AG10803 (cell line): ENCODE data around the gene OR2AP1.
"Not testable (repeated sequence)": the region's sequence is repeated elsewhere in the genome, so short reads cannot be mapped to it uniquely, and the experiment has no call there.

Experiments
- DNase-seq: peaks from one replicate; pipeline ENCODE4 v3.0.0; 2010; ENCODE audit warnings: low read depth
- H3K4me3 ChIP-seq: 2 replicates; pipeline ENCODE4 v1.5.1; 2011; ENCODE audit warnings: mild to moderate bottlenecking, low read length, control low read depth
- TF ChIP-seq, protein P1 (sequence below): conservative IDR thresholded peaks from 2 replicates; pipeline ENCODE4 v1.5.1; 2011; ENCODE audit warnings: mild to moderate bottlenecking, low read length, control low read depth, inconsistent platforms

The OR2AP1 gene

DNA sequence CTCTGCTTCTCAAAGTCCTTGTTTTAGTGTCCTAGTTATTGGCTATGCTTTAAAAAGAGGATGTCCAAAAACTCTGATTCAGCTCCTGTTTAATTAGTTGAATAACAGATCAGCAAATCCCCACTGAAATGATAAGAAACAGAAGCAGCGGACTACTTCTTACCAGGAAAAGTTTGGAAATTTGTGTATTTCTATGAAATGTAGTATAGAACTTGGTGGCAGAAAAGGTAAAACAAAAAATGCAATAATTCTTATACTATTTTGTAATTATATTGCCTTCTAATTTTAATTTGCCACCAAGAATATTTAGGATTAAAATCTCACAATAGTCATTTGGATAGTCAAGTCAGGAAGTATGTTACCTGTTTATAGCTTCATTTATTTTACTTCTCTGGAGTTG is at the start of gene OR2AP1:
Gene OR2AP1, plus strand, starts transcription at position 301 of the 400 bp plus-strand sequence. CDS start 1,947 bp downstream, outside the sequence.
- no peak for DNase-seq
- TF ChIP-seq, protein P1, sequence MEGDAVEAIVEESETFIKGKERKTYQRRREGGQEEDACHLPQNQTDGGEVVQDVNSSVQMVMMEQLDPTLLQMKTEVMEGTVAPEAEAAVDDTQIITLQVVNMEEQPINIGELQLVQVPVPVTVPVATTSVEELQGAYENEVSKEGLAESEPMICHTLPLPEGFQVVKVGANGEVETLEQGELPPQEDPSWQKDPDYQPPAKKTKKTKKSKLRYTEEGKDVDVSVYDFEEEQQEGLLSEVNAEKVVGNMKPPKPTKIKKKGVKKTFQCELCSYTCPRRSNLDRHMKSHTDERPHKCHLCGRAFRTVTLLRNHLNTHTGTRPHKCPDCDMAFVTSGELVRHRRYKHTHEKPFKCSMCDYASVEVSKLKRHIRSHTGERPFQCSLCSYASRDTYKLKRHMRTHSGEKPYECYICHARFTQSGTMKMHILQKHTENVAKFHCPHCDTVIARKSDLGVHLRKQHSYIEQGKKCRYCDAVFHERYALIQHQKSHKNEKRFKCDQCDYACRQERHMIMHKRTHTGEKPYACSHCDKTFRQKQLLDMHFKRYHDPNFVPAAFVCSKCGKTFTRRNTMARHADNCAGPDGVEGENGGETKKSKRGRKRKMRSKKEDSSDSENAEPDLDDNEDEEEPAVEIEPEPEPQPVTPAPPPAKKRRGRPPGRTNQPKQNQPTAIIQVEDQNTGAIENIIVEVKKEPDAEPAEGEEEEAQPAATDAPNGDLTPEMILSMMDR = no peak

DNA sequence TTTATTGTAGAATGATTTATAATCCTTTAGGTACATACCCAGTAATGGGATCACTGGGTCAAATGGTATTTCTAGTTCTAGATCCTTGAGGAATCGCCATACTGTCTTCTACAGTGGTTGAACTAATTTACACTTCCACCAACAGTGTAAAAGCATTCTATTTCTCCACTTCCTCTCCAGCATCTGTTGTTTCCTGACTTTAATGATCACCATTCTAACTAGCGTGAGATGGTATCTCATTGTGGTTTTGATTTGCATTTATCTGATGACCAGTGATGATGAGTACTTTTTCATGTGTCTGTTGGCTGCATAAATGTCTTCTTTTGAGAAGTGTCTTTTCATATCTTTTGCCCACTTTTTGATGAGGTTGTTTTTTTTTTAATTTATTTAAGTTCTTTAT is 24.0 kb upstream of the OR2AP1 start:
- not testable (repeated sequence) for DNase-seq, H3K4me3 ChIP-seq

More for the DNA sequence above, at the start of gene OR2AP1:
- no peak within 1 kb of the TSS for H3K4me3 ChIP-seq

DNA sequence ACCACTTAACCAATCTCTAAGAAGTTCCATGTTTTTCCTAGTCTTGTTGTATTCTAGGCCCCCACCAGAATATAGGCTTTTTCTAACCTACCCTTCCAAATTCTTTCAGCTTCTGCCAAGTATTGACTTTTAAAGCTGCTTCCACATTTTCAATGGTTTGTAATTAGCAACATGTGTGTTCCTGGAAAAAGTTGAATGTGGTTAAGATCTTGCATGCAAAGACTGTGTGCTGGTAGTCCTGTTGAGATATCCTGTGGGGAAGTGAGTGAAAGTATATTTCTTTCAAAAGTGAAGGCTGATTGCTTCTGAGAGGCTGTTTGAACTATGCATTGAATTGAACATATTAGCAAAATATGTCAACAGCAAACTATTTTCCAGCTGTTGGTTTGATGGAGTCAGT is 23.5 kb upstream of the OR2AP1 start:
- no peak overlapping the region for H3K4me3 ChIP-seq
- TF ChIP-seq, protein P1 = no peak
- DNase-seq = no peak

DNA sequence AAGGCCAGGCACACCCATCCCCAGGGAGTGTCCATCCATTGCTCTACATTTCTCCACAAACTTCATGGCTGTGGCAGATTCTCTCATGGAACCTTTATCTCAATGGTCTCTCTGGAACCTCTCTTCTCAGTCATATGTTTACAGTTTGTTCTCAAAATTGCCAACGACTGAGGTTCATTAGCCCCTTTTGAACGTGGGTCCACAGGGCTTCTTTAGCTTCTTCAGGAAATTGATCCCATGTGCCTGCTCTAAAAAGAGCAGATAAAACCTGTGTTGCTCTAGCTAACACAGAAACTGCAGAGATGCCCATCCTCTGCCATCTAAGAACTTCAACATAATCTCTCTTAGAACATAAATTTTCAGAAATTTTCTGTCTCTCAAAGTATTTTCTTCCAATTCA is 23.0 kb upstream of the OR2AP1 start, which contains the start of gene OR6C4:
Gene OR6C4, plus strand, starts transcription at position 301 of the 400 bp plus-strand sequence. CDS start 1,625 bp downstream, outside the sequence.
- TF ChIP-seq, protein P1 = no peak
- no peak within 1 kb of the TSS for H3K4me3 ChIP-seq
- DNase-seq = no peak

DNA sequence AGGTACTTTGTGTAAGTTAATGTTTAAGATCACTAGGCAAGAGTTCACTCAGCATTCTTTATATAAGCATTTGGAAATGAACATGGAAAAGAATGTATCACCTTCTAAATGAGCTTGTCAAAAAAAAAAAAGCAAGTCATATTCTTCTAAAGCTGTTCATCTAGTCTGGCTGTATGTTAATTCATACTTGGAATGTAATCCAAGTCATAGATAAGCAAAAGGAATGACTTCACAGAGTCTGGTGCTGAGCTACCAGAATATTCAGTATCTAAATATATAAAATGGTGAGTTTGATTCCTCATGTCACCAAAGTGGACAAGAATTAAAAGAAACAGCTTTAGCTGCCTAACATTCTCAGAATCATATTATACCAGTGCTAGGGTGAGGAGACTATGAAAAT is 18.0 kb upstream of the OR2AP1 start:
- H3K4me3 ChIP-seq = no peak overlapping the region
- TF ChIP-seq, protein P1 = no peak
- DNase-seq = no peak

DNA sequence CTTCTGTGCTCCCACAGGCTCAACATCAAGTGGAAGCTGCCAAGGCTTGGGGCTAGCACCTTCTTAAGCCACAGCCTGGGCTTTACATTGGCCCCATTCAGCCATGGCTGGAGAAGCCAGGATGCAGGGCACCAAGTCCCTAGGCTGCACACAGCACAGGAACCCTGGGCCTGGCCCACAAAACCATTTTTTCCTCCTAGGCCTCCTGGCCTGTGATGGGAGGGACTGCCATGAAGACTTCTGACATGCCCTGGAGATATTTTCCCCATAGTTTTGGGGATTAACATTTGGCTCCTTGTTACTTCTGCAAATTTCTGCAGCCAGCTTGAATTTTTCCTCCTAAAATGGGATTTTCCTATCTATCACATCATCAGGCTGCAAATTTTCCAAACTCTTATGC is 2.2 kb upstream of the OR2AP1 start:
- DNase-seq, H3K4me3 ChIP-seq: not testable (repeated sequence)

DNA sequence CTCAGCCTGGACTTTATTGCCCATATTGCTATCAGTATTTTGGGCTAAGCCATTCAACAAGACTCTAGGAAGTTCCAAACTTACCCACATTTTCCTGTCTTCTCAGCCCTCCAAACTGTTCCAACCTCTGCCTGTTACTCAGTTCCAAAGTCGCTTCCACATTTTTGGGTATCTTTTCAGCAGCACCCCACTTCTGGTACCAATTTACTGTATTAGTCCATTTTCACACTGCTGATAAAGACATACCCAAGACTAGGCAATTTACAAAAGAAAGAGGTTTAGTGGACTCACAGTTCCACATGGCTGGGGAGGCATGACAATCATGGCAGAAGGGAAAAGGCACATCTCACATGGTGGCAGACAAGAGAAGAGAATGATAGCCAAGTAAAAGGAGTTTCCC is 1.6 kb upstream of the OR2AP1 start:
- not testable (repeated sequence) for DNase-seq, H3K4me3 ChIP-seq

DNA sequence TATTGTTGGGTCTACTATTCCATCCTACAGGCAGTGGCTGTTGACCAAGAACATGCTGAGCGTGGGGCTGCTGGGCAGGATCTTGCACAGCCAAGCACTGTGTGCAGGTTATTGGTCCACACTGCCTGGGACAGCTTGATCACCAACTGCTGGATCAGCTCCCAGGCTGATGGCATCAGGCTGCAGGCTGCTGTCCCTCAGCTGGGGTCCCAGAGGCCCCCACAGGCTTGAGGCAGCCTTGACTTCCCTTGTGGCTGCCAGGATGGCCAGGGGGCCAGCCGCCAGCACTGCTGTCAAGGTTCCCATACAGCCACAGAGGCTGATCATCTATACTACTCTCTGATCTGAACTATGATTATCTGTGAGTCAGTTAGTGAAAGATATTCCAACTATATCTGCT is 9.8 kb downstream of the OR2AP1 start:
- H3K4me3 ChIP-seq = no peak overlapping the region
- no peak for DNase-seq
- TF ChIP-seq, protein P1 = no peak

DNA sequence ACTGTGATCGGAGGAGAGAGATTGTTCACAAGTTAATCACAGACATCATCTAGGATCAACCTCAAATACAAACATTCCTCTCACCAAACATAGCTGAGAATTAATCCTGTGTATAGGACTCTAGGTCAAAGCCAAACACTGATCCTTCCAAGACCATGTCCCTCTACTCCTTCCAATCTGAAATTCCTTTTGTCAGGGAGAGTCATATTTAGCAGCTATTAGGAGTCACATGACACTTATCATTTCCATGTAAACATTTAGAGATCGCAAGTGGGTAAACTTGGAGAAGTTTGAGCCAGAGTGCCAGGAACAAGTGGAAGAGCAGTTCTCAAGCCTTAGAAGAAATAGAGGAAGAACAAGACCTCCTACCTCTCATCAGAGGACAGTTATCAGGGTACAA is 13.5 kb downstream of the OR2AP1 start:
- DNase-seq = no peak
- H3K4me3 ChIP-seq = no peak overlapping the region
- TF ChIP-seq, protein P1 = no peak

DNA sequence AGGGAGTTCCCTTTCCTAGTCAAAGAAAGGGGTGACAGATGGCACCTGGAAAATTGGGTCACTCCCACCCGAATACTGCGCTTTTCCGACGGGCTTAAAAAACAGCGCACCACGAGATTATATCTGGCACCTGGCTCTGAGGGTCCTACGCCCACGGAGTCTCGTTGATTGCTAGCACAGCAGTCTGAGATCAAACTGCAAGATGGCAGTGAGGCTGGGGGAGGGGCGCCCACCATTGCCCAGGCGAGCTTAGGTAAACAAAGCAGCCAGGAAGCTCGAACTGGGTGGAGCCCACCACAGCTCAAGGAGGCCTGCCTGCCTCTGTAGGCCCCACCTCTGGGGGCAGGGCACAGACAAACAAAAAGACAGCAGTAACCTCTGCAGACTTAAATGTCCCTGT is 17.9 kb downstream of the OR2AP1 start:
- not testable (repeated sequence) for DNase-seq

More for the DNA sequence above, 17.9 kb downstream of the OR2AP1 start:
- not testable (repeated sequence) for H3K4me3 ChIP-seq
